GM21390 (cell line): ENCODE data around the gene ME1.
"Not testable (repeated sequence)": the region's sequence is repeated elsewhere in the genome, so short reads cannot be mapped to it uniquely, and the experiment has no call there.

Experiments
- ATAC-seq: cut with Tn5 transposase; IDR thresholded peaks from one replicate; pipeline ENCODE4 v1.9.1; 2021; ENCODE audit not compliant: unreplicated experiment

ME1 gene

DNA sequence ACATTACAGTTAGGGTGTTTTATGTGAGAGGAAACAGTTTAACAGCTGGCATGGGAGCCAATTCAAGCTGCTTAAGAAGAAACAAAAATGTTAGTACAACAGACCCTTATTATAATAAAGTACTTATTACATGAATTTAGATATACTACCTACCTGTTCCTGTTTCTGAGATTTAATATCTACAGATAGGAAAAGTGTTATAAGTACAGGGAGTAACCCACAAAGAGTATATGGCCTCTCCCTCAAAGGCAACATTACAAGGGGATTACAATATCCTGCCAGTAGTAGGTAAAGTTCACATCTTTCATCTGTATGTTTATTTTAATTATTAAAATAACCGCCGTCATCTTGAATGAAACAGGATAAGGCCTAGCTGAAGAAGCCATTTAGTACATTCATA is 1.8 kb upstream of the ME1 start:
- ATAC-seq = no peak

DNA sequence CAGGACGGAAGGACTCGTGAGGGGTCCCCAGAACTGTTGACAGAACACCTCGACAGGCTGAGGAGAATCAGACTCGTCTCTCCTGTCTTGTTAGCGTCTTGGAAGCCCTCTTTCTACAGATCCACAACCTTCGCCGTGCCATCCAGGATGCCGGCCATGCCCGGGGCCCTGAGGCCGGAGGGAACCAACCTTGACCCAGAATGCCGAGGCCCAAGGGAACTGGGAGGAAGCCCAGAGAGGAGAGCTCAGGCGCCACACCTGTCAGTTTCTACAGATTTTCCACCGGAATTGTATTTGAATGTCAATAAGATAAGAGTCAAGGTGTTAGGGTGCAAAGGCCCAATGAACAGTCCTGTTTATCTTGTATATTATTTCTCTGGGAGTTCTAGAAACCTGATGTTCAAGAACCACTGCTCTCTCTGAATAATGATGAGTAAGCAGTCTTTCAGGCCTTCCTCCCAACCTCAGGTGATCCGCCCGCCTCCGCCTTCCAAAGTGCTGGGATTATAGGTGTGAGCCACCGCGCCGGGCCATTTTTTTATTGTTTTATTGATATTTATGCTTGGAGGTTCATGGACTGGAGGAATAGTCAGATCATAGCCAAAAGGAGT is 799 bp upstream of the ME1 start:
- no peak for ATAC-seq

DNA sequence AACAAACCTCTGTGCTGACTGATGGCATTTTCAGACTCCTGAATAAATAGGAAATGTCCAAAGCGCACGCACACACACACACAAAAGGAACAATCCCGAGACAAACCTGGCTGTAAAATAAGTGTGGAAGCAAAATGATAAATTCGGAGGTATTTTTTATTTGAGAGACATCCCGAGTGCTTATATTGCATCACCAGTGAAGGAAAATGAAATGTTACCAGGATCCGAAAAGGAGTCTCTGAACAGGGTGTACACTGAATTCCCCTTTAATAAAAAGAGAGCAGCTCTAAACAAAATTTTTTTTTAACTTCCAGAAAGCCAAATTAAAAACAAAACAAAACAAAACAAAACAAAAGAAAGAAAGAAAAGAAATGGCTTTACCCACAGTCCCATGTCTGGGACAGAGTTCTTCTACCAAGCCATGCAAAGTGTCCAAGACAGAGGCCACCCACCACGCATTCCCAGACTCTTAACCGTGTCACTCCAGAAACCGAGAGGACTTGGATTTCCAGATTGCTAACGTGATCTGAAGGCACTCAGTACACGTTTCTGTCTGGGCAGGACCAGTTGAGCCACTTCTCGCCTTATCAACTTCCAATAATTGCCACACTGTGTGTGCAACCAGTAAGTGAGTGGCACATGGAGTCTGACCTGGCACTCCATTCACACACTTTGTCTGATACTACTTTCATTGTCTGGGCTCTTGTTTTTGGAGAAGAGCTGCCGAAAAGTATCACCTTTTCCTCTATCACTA is 817 bp downstream of the ME1 start:
- peak; percentile 0 for ATAC-seq

DNA sequence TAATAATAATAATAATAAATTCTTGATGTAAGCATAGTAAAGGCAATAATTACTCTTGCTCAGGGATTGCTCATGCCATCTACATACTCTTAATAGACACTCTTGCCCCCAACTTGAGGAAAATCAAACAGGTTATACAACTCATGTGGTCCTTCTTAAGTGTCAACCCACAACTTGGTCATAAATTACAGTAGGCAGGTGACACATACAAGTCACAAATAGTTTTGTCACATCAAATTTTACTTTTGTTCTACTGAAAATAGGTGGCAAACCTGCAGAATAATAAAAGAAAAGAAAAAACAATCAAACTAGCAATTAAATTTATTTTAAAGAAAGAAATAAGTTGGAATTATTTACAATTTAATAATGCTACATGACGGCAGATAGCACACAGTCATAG is 1.6 kb downstream of the ME1 start:
- no peak for ATAC-seq

DNA sequence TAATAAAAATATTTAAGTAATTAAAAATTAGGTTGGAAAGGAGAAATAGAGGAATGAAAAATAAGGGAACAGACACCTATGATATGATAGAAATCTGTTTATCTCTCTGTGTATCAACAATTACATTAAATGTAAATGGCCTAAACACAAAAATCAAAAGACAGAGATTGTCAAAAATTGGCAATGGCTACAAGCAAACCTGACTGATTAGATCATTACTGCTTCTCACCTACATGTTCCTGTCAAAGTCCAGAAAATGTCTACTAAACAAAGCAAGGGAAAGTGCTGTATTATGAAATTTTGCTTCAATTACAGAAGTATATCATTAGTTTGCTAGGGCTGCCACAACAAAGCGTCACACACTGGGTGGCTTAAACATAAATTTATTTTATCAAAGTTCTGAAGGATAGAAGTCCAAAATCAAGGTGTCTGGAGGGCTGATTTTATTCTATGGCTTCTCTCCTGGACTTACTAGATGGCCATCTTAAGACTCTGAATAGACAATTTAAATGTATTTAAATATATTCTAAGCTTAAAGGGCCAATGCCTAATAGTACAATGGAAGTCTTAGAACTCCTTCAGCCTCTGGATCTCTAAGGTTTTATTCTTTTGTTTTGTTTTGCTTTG is 6.3 kb downstream of the ME1 start:
- ATAC-seq = no peak

DNA sequence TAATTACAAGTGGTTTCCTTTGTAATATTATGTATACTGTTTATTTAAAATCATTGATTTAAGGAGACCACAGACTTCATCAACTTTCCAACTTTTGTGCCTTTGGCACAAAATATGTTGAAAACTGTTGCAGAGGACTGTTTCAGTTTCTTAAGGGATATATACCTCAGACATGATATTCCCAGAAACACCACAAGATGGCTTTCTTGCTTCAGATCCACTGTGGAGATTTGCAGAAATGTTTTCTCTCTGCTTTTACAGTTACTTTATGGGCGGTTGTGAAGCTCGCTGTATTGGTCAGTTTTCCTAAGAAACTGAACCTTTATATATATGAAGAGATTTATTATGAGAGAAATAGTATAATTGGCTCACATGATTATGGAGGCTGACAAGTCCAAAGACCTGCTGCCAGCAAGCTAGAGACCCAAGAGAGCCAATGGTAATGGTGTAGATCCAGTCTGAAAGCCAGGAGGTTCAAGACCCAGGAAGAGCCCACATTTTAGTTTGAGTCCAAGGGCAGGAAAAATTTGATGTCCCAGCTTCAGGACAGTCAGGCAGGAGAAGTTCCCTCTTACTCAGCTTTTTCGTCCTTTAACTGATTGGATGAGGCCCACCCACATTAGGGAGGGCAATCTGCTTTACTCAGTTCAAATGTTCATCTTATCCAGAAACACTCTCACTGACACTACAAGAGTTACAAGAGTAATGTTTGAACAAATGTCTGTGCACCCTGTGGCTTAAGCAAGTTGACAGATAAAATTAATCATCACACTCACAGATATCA is 12.8 kb downstream of the ME1 start:
- ATAC-seq = peak; percentile 49

DNA sequence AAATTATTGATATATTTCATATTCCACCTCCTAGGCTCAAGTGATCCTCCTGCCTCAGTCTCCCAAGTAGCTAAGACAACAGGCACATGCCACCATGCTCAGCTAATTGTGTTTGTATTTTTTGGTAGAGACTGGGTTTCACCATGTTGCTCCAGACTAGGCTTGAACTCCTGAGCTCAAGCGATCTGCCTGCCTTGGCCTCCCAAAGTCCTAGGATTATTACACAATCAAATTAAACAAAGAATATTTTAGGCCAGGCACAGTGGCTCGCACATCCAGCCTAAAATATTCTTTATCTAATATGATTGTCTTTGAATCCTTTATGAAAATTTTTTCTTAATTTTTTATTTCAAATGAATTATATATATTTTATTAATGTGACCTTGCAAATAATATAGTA is 17.8 kb downstream of the ME1 start:
- ATAC-seq = no peak

DNA sequence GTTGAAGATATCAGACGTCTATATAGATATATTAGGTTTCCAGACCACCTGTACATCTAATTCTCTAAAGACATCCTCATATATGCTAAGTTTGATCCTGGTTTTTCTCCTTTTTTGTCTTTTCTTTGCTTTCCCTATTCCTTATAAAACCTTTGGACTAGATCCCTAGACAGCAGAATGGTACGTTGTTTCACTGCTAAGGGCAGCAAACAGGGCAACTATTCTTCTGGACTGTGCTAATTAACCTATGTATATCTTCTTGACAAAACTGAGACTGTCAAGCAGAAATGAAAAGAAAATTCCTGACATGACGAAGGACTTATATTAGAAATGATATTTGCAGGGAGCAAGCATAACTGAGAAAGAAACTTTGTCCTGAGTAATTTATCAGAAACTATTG is 19.1 kb downstream of the ME1 start:
- no peak for ATAC-seq

DNA sequence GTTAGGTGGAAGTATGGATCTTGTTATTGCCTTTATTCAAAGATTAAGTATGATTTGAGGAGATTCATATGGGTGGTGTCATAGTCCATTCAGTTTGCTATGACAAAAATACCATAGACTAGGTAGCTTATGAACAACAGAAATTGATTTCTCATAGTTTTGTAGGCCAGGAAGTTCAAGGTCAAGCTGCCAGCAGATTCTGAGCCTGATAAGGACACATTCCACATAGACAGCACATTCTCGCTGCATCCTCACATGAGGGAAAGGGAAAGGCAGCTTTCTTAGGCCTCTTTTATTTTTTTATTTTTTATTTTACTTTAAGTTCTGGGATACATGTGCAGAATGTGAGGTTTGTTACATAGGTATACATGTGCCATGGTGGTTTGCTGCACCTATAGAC is 27.7 kb downstream of the ME1 start:
- no peak for ATAC-seq

DNA sequence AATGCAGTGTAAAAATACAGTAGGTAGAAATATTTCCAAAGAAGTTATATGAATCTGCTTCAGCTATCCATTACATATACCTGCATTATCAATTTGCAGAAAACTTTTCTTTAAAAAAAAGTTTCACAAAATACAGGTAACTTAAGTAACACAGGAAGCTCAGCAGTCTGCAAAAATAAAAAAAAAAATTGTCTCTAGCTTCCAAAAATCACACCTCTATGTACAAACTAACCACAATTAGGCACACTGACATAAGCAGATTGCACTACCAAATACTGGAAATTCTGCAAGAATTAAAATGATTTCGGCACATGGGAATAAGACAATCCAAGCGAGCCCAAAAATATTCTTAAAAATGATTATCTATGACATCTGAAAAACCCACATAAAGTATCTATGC is 41.2 kb downstream of the ME1 start:
- no peak for ATAC-seq

DNA sequence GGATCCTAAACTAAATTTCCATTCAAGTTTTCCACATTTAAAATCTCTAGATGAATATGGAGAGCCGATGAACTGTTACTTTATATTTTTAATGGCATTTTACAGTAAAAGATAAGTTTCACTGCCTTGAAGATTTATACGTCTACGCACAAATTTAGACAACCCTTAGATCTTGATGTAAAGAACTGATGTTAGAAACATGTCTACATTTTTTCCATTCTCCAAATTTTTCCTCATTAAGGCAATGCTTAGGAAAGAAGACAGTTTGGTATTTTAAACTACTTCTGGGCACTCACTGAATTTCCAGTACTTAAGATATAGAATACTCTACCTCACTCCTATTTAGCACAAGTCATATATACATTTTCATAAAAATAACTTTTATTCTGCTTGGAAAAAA is 45.4 kb downstream of the ME1 start:
- no peak for ATAC-seq

DNA sequence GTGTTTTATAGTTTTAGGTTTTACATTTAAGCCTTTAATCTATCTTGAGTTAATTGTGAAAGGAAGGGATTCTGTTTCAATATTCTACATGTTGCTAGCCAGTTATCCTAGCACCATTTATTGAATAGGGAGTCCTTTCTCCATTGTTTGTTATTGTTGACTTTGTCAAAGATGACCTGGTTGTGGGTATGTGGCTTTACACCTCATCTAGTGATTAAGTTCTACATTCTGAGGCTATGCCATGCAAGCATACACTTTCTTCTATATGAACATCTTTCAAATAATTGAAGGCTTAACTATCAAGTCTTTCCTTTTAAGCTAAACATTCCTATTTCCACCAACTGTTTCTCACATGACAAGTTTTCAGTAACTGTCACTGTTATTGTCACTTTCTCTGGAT is 46.1 kb downstream of the ME1 start:
- ATAC-seq = no peak

DNA sequence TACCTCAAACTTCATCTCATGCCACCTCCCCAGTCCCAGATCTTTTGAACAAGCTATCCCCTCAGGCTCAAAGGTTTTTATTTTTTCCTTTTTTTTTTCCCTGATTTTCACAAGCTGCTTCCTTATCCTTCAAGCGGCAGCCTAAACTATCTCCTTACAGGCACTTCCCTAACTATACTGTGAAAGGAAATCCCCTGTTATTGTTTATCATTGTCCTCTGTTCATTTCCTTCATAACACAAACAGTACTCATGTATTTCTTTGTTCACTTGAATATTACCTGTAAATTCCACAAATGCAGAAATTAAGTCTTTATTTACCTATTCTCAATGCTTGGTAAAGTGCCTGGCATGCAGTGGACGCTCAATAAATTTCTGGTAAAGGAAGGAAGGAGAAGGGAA is 48.9 kb downstream of the ME1 start:
- no peak for ATAC-seq

DNA sequence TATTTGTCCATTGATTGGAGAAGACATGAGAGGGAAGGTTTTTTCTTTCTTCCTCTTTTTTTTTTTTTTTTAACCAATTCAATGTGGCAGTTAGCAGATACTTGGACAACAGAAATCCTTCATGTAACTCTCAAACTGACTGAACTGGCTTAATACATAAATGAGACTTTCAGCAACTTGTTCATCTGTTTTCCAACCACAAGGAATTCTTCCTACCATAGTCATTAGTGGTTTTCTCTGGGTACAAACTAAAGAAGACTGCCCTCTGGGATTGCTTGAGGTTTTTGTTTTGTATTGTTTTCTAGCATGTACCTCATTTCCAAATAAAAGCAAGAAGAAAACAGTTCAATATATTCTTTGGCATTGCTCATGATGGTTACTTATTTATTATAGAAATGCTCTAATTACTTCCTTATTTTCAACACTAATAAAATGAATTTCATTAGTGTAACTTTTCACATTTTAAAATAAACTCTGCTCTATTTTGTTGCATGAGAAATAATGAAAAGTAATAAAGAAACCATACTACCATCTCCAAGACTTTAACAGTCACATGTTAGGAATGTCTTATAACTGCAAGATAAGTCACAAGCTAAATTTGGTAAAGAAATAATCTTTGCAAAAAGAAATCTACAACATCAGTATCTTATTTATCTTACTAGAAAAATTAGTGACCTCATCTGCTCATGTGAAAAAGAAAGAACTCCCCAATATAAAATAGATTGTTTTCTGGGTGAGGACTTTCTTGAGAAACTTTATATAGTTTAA is 52.0 kb downstream of the ME1 start:
- ATAC-seq = no peak

DNA sequence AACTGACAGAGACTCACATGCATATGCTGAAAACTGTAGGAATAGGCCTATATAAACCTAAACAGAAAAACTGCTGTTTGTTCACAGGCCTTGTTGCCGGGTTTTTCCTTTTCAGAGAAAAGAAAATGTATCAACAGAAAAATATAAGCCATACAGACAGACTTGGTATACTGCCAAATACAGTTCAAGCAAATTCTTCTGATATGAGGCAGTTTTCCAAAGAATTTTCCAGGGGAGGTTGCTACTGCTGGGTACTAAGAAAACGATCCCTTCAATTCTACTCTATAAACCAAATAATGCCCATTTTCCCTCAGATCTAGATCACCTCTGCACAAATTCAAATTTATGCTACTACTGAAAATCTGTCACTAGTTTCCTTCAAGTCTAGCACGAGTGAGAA is 59.4 kb downstream of the ME1 start:
- no peak for ATAC-seq

DNA sequence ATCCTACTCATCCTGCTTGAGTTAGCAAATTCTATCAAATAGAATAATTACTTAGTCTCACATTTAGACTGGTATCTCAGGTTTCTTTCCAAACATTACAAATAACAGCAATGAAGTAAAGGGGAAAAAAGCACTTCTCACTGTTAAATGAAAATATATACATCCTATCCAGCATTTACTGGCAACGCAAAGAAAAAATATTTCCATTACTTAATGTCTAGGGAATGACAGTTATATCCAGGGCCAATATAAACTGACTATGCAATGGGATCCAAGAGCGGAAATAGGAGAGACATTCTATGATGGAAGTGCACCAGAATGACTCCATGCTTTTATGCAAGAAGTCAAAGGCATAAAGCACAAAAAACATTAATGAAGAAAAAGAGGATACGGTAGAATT is 60.3 kb downstream of the ME1 start:
- ATAC-seq = no peak

DNA sequence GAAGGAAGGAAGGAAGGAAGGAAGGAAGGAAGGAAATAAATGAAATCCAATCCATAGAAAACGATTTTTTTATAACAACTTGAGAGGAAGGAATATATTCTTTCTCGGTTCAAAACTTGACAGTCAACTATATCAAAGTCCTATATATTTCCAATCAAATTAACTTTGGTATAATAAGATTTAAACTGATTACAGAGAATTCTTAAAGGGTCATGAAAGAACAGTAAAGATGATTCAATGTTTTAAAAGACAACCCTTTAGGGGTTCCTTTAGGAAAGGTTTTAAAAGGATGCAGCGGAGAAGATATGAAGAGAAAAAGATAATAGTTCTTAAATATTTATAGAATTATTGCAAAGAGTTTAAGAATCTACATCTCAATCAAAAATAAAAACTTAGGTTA is 61.2 kb downstream of the ME1 start:
- no peak for ATAC-seq

DNA sequence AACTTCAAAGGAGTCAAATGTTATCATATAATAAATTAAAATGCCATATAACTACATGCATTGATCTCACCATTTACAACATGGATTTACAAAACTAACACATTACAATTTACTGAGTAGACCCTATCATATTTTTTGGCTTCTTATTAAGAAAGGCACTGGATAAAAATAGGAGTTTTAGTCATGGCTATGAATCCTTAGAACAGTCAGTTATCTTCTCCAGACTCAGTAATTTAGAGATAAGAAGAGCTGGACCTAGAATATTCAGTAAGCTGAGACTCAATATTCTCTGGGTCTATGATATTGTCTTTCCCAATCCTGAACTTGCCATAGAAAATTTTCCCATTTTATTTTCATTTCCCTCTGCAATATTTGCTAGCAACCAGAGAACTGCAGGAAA is 62.3 kb downstream of the ME1 start:
- ATAC-seq = no peak

DNA sequence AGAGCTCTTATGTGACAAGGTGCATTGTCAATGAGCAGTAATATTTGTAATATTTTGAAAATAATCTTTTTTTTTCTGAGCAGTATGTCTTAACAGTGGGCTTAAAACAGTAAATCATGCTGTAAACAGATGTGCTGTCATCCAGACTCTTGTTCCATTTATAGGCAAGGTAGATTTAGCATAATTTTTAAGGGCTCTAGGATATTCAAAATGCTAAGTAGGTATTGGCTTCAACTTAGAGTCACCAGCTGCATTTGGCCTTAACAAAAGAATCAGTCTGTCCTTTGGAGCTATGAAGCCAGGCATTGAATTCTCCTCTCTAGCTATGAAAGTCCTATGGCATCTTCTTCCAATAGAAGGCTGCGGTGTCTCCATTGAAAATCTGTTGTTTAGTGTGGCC is 63.7 kb downstream of the ME1 start:
- no peak for ATAC-seq

DNA sequence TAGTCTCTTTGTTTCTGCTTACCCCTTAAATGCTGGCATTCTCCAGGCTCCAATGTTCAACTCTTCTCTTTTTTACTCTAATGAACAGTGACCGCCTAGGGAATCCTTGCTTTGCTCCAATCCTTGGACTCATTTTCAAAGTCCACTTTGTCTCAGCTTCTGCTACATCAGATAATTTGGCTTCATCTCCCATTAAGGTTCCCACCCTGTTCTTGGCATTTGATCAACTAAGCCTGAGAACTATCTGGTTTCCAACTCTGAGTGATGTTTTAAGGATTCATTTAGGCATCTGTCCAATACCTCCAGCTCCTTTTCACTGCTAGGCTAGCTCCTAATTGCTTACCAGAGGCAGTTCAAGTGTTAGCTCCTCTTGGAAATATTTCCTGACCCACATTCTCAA is 64.9 kb downstream of the ME1 start:
- no peak for ATAC-seq

DNA sequence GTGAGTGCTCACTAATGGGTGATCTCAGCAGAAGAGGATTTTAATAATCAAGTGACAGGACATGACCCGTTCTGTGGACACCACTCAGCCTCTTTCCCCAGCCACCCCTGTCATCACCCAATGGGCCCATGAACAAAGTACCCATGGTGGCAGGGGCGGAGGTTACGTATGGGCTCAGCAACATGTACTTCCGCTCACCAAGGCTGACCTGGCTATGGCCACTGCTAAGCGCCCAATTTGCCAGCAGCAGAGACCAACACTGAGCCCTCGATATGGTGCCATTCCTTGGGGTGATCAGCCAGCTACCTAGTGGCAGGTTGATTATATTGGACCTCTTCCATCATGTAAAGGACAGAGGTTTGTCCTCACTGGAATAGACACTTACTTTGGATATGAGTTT is 68.5 kb downstream of the ME1 start:
- ATAC-seq = not testable (repeated sequence)
